Calu3 (cell line): ENCODE measurements around the gene METTL6. TPM values are rescaled to one million over a fixed set of nuclear protein-coding genes. Genes with fewer than 3 reads are reported as not detected.
A peak's percentile ranks its signal among the peaks of the same experiment; 100 is the strongest.
"Not testable (repeated sequence)": the region's sequence is repeated elsewhere in the genome, so short reads cannot be mapped to it uniquely, and the experiment has no call there.

Source experiments
- BruUV-seq: library from RNA; stranded (reverse); fragments of 400-500 nt; replicated peaks from 2 replicates; lab custom pipeline; 2021; lab: Mats Ljungman, UMichigan
- CTCF ChIA-PET: fragments of 300-600 bp; sonication (Branson Sonifier 250); formaldehyde crosslinking; loops from one replicate; lab custom pipeline; 2022; ENCODE audit warnings: antibody characterized with exemption; lab: Charles Lee
- DNase-seq: peaks from one replicate; pipeline ENCODE4 v3.0.0; 2022
- H3K27ac Mint-ChIP-seq: one replicate; pipeline ENCODE4 v1.8.0; 2022; ENCODE audit warnings: mixed read lengths; ENCODE audit not compliant: unreplicated experiment
- H3K27me3 Mint-ChIP-seq: one replicate; pipeline ENCODE4 v1.8.0; 2022; ENCODE audit warnings: mixed read lengths; ENCODE audit not compliant: unreplicated experiment
- H3K36me3 Mint-ChIP-seq: one replicate; pipeline ENCODE4 v1.8.0; 2022; ENCODE audit warnings: mild to moderate bottlenecking, moderate library complexity, mixed read lengths; ENCODE audit not compliant: insufficient read depth, unreplicated experiment
- H3K4me1 Mint-ChIP-seq: one replicate; pipeline ENCODE4 v1.8.0; 2022; ENCODE audit warnings: mild to moderate bottlenecking, low read depth, mixed read lengths; ENCODE audit not compliant: unreplicated experiment
- H3K4me3 Mint-ChIP-seq: one replicate; pipeline ENCODE4 v1.8.0; 2022; ENCODE audit warnings: mild to moderate bottlenecking, low read depth, moderate library complexity, mixed read lengths; ENCODE audit not compliant: unreplicated experiment
- H3K9me3 Mint-ChIP-seq: one replicate; pipeline ENCODE4 v1.8.0; 2022; ENCODE audit warnings: low read depth, mixed read lengths; ENCODE audit not compliant: unreplicated experiment
- CTCF ChIP-seq: fragments of 200-600 bp; IDR thresholded peaks from one replicate; pipeline ENCODE4 v1.8.0; 2022; ENCODE audit warnings: antibody characterized with exemption; ENCODE audit not compliant: unreplicated experiment
- intact Hi-C: fragments of 100-400 bp; cut with micrococcal nuclease; formaldehyde crosslinking; loops from one replicate; pipeline ENCODE4 v1.10.0; 2022; ENCODE audit not compliant: unreplicated experiment
- total RNA-seq: library from RNA; stranded (reverse); gene quantifications from 2 replicates; pipeline ENCODE4 v1.2.3, GENCODE V29; 2022

Gene METTL6
- total RNA-seq, 1 experiment from 2014 or later, result 23.0 TPM

GRCh38 chr3:15403495-15403894 lies 23.8 kb downstream of the METTL6 start:
- intact Hi-C loops, result no loop called here
- no peak for DNase-seq
- Mint-ChIP-seq H3K27me3 (no peaks in the 10 kb centered on the region), H3K4me3 (no peak overlapping the region), H3K27ac (no peak overlapping the region), H3K36me3 (no peaks in the 10 kb centered on the region), H3K9me3 (no peaks in the 10 kb centered on the region), H3K4me1 (no peaks in the 10 kb centered on the region)
- CTCF ChIA-PET, result no interaction called here
- BruUV-seq, result no TSS peak
- TF ChIP-seq CTCF, result no peak

DNA sequence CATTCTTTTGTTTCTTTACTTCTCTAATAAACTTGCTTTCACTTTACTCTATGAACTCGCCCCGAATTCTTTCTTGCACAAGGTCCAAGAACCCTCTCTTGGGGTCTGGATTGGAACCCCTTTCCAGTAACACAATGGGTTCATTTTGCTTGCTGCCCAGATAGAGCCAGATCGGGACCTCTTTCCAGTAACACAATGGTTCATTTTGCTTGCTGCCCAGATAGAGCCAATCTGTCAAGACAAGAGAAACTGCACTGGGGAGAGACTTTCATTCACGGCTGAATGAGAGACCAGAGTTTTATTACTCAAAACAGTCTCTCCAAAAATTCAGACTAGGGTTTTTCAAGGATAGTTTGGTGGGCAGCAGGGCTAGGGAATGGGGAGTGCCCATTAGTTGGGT lies 25.4 kb downstream of the METTL6 start:
- no peaks in the 10 kb centered on the region for H3K9me3 Mint-ChIP-seq
- no peaks in the 10 kb centered on the region for H3K27me3 Mint-ChIP-seq
- H3K27ac Mint-ChIP-seq, result no peak overlapping the region
- TF ChIP-seq CTCF, result no peak
- BruUV-seq, result no TSS peak
- H3K4me3 Mint-ChIP-seq, result no peak overlapping the region
- CTCF ChIA-PET, result no interaction called here
- intact Hi-C loops, result no loop called here
- no peaks in the 10 kb centered on the region for H3K4me1 Mint-ChIP-seq
- no peaks in the 10 kb centered on the region for H3K36me3 Mint-ChIP-seq
- DNase-seq, result no peak

DNA sequence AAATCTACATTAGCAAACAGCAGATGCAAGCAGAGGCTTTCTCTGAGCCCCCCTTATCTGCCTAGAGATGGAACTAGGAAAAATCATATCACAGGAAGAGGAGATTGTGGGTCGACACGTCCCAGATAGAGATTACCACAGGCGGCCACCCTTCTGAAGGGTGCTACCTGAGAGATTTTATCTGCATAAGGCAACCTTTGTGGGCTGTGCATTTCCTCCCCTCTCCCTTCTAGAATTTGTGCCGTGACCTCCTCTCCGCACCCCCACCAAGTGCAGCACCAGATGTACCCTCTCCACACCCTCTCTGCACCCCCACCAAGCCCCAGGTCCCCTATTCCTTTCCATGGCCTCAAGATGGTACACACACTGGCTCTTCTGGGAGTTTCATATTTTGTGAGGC lies 27.4 kb downstream of the METTL6 start:
- CTCF ChIA-PET, result no interaction called here

GRCh38 chr3:15398731-15399133 lies 28.6 kb downstream of the METTL6 start:
- H3K36me3 Mint-ChIP-seq, BruUV-seq, H3K4me3 Mint-ChIP-seq, H3K27ac Mint-ChIP-seq, intact Hi-C loops, H3K9me3 Mint-ChIP-seq, H3K27me3 Mint-ChIP-seq, H3K4me1 Mint-ChIP-seq: not testable (repeated sequence)
- DNase-seq, result peak; percentile 22
- CTCF ChIA-PET, result interaction anchor here (0.6 to 2.0 kb wide), 2 partner anchors 131 to 135 kb away, joined by 6 to 7 read pairs; no protein-coding TSS in a partner anchor

More for the DNA sequence above, 27.4 kb downstream of the METTL6 start:
- no peak for DNase-seq
- intact Hi-C loops, result no loop called here
- Mint-ChIP-seq H3K9me3 (no peaks in the 10 kb centered on the region), H3K4me1 (no peaks in the 10 kb centered on the region), H3K36me3 (peaks cover 5% of the 10 kb centered on the region), H3K4me3 (no peak overlapping the region), H3K27me3 (no peaks in the 10 kb centered on the region), H3K27ac (no peak overlapping the region)
- BruUV-seq, result no TSS peak
- no peak for TF ChIP-seq CTCF

DNA sequence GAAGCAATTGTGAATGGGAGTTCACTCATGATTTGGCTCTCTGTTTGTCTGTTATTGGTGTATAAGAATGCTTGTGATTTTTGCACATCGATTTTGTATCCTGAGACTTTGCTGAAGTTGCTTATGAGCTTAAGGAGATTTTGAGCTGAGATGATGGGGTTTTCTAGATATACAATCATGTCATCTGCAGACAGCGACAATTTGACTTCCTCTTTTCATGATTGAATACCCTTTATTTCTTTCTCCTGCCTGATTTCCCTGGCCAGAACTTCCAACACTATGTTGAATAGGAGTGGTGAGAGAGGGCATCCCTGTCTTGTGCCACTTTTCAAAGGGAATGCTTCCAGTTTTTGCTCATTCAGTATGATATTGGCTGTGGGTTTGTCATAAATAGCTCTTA lies 34.1 kb downstream of the METTL6 start:
- intact Hi-C loops, DNase-seq, H3K36me3 Mint-ChIP-seq, H3K27ac Mint-ChIP-seq, H3K27me3 Mint-ChIP-seq, H3K4me1 Mint-ChIP-seq, CTCF ChIA-PET, BruUV-seq, H3K4me3 Mint-ChIP-seq, H3K9me3 Mint-ChIP-seq: not testable (repeated sequence)
